HG03064 (cell line): ENCODE results near the gene GZMM.

Experiments used
- ATAC-seq: cut with Tn5 transposase; IDR thresholded peaks from one replicate; pipeline ENCODE4 v1.9.1; 2021; ENCODE audit warnings: low read depth; ENCODE audit not compliant: unreplicated experiment

Gene GZMM

DNA sequence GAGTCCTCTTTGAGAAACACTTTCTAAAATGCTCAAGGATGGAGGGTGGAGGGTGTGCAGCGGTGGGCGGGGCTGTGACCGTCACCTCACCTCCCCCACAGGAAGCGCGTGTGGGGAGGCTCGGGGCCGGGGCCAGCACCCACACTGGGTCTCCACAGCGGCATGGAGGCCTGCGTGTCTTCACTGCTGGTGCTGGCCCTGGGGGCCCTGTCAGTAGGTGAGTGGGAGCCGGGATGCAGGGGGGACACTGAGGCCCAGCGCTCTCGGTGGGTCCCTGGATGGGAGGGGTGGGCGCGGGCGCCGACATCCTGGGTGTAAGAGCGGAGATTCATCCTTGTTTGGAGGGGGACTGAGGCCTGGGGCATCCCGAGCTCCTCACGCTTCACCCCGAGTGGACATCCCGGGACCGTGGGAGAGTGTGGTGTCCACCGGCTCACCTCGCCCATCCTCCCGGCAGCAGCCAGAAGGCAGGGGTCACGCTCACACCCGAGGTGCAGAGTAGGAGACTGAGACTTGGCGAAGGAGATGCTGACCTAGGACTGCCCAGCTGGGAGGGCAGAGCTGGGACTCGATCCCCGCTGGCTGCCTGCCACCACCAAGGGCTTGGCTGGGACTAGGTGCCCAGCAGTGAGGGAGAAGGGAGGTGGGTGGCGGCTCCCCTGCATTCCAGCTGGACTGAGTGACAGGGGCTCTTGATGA, at the start of gene GZMM:
Gene GZMM (plus strand): TSS at position 144 of the 699 bp plus-strand sequence. CDS start 19 bp downstream, at position 163.
- ATAC-seq: no peak

- no peak for ATAC-seq
Measured at GRCh38 chr19:494171-495080, 49.4 kb upstream of the GZMM start.

DNA sequence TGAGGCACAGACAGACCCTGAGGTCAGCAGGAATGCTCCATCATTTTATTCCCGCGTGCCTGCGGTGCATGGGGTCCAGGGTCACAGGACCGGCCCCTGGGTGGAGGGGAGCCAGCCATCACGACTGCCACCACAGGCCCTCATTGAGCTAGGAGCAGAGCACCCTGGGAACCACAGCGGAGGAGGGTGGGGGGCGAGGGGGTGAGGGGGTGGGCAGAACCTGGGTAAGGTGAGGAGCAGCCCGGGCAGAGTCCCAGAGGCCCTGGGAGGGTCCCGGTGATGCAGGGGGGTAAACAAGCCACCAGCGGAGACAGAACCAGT, 48.8 kb upstream of the GZMM start:
- ATAC-seq: no peak

DNA sequence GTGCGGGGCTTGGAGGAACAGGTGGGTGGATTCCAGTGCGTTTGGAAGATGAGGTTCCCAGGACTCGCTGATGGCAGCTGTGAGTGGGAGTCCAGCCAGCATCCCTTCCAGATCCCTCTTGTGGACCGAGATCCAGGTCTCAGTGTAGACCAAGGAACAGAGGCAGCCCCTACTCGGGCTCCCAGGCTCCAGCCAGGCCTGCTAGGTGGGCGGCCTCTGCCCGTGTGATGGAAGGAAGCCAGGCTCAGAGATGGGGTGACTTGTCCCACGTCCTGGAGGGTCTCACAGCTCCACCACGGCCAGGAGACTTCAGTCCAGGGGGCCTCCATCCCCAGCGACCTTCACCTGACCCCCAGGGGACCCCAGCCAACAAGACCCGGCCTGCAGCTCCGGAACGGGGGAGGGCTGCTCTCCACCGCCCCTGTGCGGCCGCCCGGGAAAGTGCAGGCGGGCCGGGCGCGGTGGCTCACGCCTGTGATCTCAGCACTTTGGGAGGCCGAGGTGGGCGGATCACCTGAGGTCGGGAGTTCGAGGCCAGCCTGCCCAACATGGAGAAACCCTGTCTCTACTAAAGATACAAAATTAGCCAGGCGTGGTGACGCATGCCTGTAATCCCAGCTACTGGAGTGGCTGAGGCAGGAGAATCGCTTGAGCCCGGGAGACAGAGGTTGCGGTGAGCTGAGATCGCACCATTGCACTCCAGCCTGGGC, 48.3 kb upstream of the GZMM start:
- no peak for ATAC-seq

GRCh38 chr19:496112-496665, 47.7 kb upstream of the GZMM start, which contains the start of gene MADCAM1:
MADCAM1 (plus strand) TSS chr19:496486; CDS start chr19:496500, 14 bp downstream.
- no peak for ATAC-seq

GRCh38 chr19:496986-497385, 46.9 kb upstream of the GZMM start:
- no peak for ATAC-seq

GRCh38 chr19:497491-497868, 46.4 kb upstream of the GZMM start:
- ATAC-seq: no peak

GRCh38 chr19:497869-498510, 45.9 kb upstream of the GZMM start:
- no peak for ATAC-seq

- no peak for ATAC-seq
Measured at GRCh38 chr19:498511-498891, 45.4 kb upstream of the GZMM start.

DNA sequence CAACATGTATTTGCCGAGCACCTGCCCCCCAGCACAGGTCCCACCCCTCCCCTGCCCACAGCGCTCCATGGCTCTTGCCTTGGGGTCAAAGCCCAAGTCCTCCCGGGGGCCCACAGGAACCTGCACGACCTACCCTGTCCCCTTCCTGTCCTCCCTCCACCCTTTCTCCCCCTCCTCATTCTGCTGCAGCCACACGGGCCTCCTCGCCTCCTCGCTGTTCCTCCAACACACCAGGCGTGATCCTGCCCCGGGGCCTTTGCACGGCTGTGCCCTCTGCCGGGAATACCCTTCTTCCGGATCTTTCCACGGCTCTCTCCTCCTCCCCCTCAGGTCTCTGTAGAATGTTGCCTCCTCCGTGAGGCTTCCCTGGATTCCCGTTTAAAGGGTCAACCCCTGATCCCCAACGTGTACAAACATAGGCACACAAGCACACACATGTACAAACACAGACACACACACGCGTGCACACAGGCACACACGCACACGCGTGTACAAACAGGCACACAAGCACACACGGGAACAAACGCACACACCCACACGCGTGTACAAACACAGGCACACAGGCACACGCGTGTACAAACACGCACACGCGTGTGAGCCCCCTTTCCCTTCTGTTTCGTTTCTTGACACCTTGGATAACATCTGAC, 44.8 kb upstream of the GZMM start:
- no peak for ATAC-seq

- ATAC-seq: no peak
Measured at GRCh38 chr19:501646-502045, 42.2 kb upstream of the GZMM start.

DNA sequence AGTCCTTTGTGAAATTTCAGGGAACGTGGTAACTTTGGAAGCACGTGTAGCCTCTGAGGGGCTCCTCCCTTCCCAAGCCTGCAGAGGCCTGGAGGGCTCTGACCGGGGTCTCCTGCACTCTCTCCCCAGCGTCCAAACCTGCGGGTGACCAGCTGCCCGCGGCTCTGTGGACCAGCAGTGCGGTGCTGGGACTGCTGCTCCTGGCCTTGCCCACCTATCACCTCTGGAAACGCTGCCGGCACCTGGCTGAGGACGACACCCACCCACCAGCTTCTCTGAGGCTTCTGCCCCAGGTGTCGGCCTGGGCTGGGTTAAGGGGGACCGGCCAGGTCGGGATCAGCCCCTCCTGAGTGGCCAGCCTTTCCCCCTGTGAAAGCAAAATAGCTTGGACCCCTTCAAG, 39.2 kb upstream of the GZMM start:
- no peak for ATAC-seq

DNA sequence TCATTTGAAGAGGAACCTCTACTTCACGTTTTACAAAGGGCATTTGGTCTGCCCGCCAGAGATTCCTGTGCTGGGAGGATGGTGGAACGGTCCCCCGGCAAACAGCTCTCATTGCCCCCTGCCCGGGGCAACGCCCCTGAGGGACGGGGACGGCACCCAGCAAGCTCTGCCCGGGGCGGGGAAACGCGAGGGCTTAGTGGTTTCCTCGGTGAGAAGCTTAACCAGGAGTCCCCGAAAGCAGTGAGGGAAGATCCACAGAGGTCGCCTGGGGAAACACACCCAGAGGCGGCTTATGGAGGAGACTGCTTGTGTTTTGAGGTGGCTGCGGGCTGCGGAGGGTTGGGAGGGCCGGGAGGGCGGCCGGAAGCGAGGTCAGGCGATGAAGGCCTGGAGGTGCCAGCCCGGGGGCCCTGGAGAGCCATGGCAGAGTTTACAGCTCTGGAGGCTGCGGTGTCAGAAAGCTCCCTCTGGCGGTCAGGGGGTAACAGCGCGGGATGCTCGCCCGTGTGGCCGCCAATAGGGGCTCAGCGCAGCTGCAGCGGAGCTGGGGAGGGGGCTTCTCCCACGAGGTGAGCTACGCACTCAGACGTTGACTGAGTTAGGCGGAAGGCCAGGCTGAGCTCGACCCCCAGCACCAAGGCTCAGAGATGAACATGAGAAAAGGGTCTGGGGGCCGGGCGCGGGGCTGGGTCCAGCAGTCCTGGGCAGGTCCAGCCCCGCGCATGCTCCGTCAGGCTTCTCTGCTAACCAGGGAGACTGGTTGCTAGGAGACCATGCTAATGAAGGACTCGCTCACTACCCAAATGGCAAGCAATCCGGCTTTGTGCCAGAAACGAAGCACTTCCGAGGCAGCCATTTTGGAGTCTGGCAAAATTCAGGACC, 37.2 kb upstream of the GZMM start:
- peak; percentile 49 for ATAC-seq

- ATAC-seq: peak; percentile 62
Measured at GRCh38 chr19:507286-508203, 36.3 kb upstream of the GZMM start, which contains the start of gene TPGS1. TPGS1 (plus strand) TSS chr19:507497; CDS start chr19:507507, 10 bp downstream.

GRCh38 chr19:508204-509150, 35.4 kb upstream of the GZMM start:
- ATAC-seq: no peak

DNA sequence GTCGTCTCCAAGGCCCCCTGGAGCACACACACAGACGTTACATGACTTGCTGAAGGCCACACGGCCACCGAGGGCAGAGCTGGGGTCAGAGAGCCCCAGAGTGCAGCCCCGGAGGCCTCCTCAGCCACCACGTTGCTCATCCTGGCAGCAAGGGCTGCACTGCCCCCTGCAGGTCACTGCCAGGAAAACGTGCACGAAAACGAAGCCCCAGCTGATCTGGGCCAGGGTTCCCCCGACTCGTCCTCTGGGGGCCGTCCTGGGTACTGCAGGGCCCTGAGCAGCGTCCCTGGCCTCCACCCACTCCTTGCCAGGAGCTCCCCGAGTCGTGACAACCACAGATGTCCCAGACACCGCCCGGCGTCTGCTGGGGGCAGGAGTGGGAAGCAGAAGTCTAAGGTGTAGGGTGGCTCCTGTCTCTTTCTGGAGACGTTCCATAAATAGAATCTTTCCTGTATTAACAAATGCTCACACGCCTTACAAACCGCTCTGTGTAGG, 33.2 kb upstream of the GZMM start:
- no peak for ATAC-seq
